ENCODE results near the gene STX7.

DNA sequence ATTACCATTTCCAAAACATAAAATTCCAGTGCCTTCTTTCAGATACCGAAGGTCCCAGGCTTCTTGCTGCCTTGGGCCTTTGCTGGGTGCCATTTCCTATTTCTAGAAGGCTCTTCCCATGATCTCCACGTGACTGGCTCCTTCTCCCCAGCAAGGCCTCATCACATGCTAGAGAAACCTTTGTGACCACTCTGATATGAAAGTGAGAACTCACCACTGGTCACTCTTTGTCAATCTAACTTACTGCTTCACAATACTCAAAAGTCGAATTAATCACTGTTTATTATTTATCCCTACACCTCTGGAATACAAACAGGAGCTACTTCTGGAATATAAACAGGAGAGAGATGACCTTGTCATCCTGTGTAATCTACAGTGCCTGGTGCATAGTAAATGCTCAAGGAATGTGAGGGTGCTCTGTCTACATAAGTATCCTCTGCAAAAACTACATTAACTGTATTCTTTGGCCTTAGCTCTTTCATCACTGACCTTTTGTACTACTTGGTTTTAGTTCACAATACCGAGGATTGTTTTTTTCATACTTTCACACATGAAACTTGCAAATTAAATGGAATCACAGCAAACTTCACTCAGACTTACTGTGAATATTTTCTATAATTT, 1.6 kb downstream of the STX7 start:
- TF ChIP-seq, protein P1, sequence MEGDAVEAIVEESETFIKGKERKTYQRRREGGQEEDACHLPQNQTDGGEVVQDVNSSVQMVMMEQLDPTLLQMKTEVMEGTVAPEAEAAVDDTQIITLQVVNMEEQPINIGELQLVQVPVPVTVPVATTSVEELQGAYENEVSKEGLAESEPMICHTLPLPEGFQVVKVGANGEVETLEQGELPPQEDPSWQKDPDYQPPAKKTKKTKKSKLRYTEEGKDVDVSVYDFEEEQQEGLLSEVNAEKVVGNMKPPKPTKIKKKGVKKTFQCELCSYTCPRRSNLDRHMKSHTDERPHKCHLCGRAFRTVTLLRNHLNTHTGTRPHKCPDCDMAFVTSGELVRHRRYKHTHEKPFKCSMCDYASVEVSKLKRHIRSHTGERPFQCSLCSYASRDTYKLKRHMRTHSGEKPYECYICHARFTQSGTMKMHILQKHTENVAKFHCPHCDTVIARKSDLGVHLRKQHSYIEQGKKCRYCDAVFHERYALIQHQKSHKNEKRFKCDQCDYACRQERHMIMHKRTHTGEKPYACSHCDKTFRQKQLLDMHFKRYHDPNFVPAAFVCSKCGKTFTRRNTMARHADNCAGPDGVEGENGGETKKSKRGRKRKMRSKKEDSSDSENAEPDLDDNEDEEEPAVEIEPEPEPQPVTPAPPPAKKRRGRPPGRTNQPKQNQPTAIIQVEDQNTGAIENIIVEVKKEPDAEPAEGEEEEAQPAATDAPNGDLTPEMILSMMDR (IDR thresholded peaks at IDR 0.05): no peak
- no peak for TF ChIP-seq POLR2A (IDR thresholded peaks at IDR 0.05)
